Stimulated activated naive CD8-positive, alpha-beta T cell treated with anti-CD3 and anti-CD28 coated beads, Interleukin-15, Interleukin-2, amounts not matched to agents 100 ng/mL and 50 ng/mL, for 24 hours (primary cell): ENCODE results near the gene IPPK.
A peak's percentile ranks its signal among the peaks of the same experiment; 100 is the strongest.
"Not testable (repeated sequence)": the region's sequence is repeated elsewhere in the genome, so short reads cannot be mapped to it uniquely, and the experiment has no call there.

Experiments used
- H3K27ac Mint-ChIP-seq: one replicate; pipeline ENCODE4 v1.8.0; 2021; ENCODE audit warnings: mild to moderate bottlenecking, mixed read lengths
- H3K27me3 Mint-ChIP-seq: one replicate; pipeline ENCODE4 v1.8.0; 2021; ENCODE audit warnings: mixed read lengths
- H3K36me3 Mint-ChIP-seq: one replicate; pipeline ENCODE4 v1.8.0; 2021; ENCODE audit warnings: low read depth, mixed read lengths
- H3K4me1 Mint-ChIP-seq: one replicate; pipeline ENCODE4 v1.8.0; 2021; ENCODE audit warnings: low read depth, mixed read lengths
- H3K4me3 Mint-ChIP-seq: one replicate; pipeline ENCODE4 v1.8.0; 2021; ENCODE audit warnings: mild to moderate bottlenecking, mixed read lengths
- H3K9me3 Mint-ChIP-seq: one replicate; pipeline ENCODE4 v1.8.0; 2021; ENCODE audit warnings: mixed read lengths

IPPK gene

DNA sequence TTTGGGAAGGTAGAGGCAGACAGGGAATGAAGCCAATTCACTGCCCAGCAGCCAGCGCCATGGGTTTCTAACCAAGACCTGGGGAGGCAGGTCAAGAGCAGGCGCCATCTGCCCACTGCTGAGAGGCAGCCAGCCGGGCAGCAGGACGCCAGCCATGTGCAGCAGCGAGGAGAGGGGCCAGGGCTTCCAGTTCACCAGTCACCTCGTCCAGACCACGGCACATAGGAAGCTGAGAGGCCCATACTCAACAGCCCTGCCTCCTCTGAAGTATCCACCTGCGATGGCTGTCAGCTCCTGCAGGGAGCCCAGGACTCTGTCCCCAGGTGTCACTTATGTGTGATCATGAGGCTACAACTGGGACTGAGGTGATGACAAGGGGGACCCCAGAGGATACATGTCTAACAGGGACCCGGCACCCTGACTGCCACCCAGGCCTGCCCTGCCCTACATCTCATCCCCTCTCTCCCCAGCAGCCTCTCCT, 30.1 kb downstream of the IPPK start:
- H3K4me1 Mint-ChIP-seq: no peaks in the 10 kb centered on the region
- no peaks in the 10 kb centered on the region for H3K27me3 Mint-ChIP-seq
- H3K36me3 Mint-ChIP-seq: peaks cover 60% of the 10 kb centered on the region
- no peak overlapping the region for H3K27ac Mint-ChIP-seq
- no peaks in the 10 kb centered on the region for H3K9me3 Mint-ChIP-seq
- no peak overlapping the region for H3K4me3 Mint-ChIP-seq

DNA sequence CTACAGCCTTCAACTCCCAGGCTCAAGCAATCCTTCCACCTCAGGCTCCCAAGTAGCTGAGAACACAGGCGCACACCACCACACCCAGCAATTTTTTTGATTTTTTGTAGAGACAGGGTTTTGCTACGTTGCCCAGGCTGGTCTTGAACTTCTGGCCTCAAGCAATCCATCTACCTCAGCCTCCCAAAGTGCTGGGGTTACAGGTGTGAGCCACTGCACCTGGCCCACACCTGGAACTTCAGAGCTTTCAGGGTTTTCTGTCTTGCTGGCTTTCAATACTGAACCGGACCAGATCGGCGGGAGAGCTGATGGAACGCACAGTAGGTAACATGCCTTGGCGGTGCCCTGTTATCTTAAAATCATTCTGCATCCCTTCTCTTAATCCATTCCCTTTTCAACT, 30.8 kb downstream of the IPPK start:
- Mint-ChIP-seq H3K36me3 (peaks cover 60% of the 10 kb centered on the region), H3K27ac (no peak overlapping the region), H3K9me3 (no peaks in the 10 kb centered on the region)

DNA sequence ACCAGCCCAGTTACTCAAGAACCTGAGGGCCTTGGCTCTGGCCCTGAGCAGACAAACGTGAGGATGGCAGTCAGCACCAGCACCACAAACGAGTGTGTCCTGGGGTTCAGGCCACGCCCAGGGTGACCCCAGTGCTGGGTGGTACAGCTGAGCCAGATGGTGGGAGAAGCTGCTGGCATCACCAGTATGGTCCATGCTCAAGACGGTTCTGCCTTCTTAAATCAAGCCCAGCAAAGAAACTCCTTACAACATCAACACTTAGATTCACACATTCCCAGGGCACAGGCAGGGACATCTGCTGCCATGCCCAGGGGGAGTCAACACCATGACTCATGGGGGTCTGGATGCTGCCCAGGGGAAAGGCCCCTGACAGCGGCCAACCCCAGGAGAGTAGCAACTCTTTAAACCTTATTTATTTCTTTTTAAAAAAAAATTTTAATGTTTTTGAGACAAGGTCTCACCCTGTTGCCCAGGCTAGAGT, 31.3 kb downstream of the IPPK start:
- no peak overlapping the region for H3K27ac Mint-ChIP-seq

More for the DNA sequence above, 30.8 kb downstream of the IPPK start:
- Mint-ChIP-seq H3K4me3 (no peak overlapping the region), H3K4me1 (peaks cover 5% of the 10 kb centered on the region), H3K27me3 (no peaks in the 10 kb centered on the region)

DNA sequence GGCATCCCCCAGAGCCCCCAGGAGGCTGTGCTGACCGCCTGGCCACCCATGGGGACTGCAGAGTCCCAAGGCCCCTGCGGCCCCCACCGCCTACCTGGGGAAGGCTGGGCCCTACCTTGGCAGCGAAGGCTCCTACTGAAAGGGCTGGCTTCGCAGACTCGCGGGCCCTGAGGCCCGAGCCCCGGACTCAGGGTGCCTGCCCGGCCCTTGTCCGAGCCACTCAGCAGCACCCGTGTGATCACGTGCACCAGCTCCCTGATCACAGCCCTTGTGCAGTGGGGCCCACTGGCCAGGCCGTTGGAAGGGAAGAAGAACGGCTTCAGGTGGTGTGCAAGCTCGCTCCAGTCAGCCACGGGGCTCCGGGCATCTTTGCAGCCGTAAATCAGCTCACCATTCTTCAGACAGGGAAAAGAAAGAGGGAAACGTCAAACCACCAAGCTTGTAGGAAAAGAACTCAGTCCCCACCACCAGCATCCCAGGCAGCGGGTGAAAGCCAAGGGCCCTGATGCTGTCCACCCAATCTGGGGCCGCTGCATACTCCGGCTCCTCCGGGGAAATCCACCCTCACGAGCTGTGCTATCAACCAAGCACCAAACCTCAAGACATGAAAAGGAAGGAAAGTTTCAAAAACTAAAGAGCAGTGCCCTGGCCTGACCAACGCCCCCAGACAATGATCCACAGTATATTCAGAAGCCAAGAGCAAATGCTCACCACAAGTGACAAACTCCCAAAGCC, 31.9 kb downstream of the IPPK start:
- Mint-ChIP-seq H3K9me3 (no peaks in the 10 kb centered on the region), H3K27me3 (no peaks in the 10 kb centered on the region), H3K36me3 (peaks cover 56% of the 10 kb centered on the region), H3K27ac (no peak overlapping the region), H3K4me1 (peaks cover 11% of the 10 kb centered on the region), H3K4me3 (no peak overlapping the region)

More for the DNA sequence above, 31.3 kb downstream of the IPPK start:
- Mint-ChIP-seq H3K4me1 (peaks cover 7% of the 10 kb centered on the region), H3K9me3 (no peaks in the 10 kb centered on the region), H3K27me3 (no peaks in the 10 kb centered on the region), H3K4me3 (no peak overlapping the region), H3K36me3 (peaks cover 57% of the 10 kb centered on the region)

DNA sequence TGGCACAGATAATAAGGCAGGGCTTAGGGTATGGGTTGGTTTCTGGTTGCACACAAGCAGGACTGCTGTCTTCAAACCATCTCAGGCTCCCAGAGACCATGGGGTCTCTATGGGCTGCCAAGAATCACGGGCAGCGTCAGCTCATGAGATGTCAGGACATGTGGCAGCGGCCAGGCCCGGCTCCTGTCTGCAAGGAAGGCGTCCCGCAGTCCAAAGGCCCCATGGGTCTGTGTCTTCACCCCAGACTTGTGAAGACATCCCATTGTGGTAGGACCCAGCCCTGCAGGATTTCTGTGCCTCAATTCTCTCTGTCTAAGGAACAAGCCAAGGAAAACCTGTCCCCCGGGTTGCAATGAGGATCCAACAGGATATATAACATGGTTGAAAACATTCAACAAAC, 32.6 kb downstream of the IPPK start:
- Mint-ChIP-seq H3K27me3 (no peaks in the 10 kb centered on the region), H3K9me3 (no peaks in the 10 kb centered on the region), H3K4me1 (peaks cover 15% of the 10 kb centered on the region), H3K36me3 (peaks cover 55% of the 10 kb centered on the region), H3K4me3 (no peak overlapping the region), H3K27ac (no peak overlapping the region)

DNA sequence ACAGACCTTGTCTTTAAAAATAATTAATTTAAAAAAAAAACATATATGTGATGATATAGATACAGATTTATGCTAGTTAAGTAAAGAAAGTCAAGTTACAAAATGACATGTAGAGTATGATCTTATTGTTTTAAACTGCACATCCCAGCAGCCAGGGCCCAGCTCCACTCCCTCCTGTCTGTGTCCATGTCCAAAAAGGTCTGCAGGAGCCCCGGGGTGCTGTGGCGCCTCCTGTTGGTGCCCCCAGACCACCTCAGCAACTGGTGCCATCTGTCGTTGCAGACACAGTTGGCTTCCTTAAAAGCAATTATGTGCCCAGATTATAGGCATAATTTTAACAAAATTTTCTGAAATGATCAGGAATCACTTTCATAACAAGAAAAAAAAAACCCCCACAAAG, 33.3 kb downstream of the IPPK start:
- Mint-ChIP-seq H3K36me3 (peaks cover 58% of the 10 kb centered on the region), H3K27ac (no peak overlapping the region)

DNA sequence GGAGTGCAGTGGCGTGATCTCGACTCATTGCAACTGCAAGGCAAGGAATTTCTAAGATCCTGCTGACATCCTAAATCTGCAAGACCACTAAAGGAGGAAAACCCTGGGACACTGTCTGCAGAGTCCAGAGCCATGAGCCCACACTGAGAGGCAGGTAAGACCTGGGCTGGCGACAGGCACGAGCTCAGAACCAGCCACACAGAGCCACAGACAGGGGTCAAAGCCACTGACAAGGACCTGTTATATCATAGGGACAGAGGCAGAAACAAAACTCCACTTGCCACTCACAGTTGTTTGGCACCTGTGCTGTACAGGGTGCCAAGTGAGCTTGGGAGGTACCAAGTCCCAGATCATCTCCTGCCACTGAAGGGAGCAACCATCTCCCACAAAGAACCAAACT, 34.2 kb downstream of the IPPK start:
- no peak overlapping the region for H3K27ac Mint-ChIP-seq
- no peaks in the 10 kb centered on the region for H3K9me3 Mint-ChIP-seq

More for the DNA sequence above, 33.3 kb downstream of the IPPK start:
- Mint-ChIP-seq H3K4me1 (peaks cover 22% of the 10 kb centered on the region), H3K9me3 (no peaks in the 10 kb centered on the region), H3K4me3 (no peak overlapping the region), H3K27me3 (no peaks in the 10 kb centered on the region)

DNA sequence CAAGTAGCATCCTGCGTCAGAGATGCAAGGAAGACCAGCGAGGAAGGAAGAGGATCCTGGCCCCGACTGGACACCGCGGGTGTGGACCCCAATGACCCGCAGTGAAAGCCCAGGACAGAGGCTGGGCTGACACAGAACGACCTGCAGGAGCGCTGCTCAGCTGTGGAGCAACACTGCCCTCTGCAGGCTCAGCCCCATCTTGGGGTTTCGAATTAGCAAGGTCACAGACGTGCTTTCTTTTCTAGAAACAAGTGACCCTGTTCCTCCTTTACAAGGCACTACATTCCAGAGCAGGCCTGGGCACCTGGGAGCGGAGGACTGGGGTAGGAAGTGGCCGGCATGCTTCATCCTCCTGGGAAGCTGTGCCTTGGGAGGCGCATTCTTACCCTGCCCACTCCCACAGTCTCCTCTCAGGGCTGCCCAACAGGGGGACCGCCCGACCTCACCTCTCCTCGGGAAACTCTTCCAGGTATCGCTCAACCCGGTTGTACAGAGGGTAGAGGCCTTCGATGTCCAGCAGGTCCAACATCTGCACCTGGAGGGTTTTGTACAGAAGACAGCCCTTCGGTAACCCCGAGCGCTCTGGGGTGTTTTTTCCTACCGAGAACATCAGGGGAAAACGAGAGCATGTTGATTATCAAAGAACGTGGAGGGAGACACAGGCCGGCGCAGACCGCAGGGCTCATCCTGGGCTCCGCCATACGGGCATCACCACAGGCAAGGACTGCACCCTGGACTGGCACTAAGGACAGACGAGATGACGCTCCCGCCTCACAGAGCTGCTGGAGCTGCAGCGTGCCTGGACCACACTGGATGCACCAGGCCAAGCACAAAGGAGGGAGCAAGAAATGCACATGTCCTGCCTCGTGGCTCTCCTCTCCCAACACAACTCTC, 35.0 kb downstream of the IPPK start:
- Mint-ChIP-seq H3K36me3 (peaks cover 63% of the 10 kb centered on the region), H3K4me3 (no peak overlapping the region), H3K4me1 (peaks cover 34% of the 10 kb centered on the region), H3K9me3 (no peaks in the 10 kb centered on the region), H3K27ac (peak overlapping the region; percentile 22), H3K27me3 (no peaks in the 10 kb centered on the region)

More for the DNA sequence above, 34.2 kb downstream of the IPPK start:
- peaks cover 31% of the 10 kb centered on the region for H3K4me1 Mint-ChIP-seq
- H3K36me3 Mint-ChIP-seq: peaks cover 59% of the 10 kb centered on the region
- H3K4me3 Mint-ChIP-seq: no peak overlapping the region
- H3K27me3 Mint-ChIP-seq: no peaks in the 10 kb centered on the region

DNA sequence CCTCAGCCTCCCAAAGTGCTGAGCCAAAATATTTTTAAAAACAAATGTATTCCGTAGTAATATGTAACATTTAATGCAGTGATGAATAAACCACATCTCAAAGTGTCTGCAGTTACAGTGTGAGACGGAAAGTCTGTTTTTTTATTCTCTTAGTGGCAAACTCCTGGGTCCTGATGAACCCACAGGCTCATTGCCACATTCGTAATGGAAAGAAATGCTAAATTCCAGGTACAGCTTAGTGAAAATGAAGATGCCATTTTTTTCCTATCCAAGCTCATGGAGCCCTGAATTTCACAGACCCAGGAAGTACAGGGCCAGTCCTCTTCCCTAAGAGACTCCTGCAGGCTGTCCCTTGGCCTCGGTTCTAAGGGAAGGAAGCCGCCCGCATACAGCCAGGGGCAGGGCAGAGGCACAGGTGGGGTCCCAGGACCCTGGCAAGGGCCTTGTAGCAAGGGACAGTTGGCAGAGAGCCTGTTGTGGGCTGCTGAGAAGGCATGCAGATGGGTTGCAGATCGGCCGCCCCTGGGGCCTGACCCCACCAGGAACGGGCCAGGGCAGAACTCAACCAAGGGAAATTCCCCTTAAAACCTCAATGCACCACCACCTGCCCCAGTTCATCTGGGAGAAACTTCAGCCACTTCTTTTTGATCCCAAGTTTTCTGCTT, 36.2 kb downstream of the IPPK start:
- Mint-ChIP-seq H3K9me3 (no peaks in the 10 kb centered on the region), H3K27me3 (no peaks in the 10 kb centered on the region), H3K4me3 (no peak overlapping the region), H3K27ac (no peak overlapping the region), H3K4me1 (peaks cover 34% of the 10 kb centered on the region), H3K36me3 (peaks cover 73% of the 10 kb centered on the region)

DNA sequence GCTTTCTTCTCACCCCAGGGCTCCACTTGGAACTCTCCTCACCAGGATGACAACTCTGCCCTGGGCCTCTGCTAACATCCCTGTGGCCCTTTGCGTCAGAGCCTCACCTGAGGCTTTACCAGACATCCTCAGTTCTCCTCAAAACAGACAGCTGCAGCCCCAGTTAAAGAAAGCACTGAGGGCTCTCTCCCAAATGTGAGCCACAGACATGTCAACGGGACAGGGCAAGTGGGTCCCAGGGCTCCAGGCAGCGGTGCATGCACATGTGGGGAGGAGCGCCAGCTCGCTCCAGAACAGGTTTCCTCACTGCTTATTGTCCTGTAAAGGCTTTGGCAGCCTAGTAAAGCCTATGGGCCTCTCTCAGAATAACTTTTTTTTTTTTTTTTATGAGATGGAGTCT, 37.3 kb downstream of the IPPK start:
- H3K36me3 Mint-ChIP-seq: peaks cover 76% of the 10 kb centered on the region
- H3K4me3 Mint-ChIP-seq: no peak overlapping the region
- peak overlapping the region; percentile 42 for H3K27ac Mint-ChIP-seq
- H3K9me3 Mint-ChIP-seq: no peaks in the 10 kb centered on the region
- no peaks in the 10 kb centered on the region for H3K27me3 Mint-ChIP-seq
- H3K4me1 Mint-ChIP-seq: peaks cover 34% of the 10 kb centered on the region

DNA sequence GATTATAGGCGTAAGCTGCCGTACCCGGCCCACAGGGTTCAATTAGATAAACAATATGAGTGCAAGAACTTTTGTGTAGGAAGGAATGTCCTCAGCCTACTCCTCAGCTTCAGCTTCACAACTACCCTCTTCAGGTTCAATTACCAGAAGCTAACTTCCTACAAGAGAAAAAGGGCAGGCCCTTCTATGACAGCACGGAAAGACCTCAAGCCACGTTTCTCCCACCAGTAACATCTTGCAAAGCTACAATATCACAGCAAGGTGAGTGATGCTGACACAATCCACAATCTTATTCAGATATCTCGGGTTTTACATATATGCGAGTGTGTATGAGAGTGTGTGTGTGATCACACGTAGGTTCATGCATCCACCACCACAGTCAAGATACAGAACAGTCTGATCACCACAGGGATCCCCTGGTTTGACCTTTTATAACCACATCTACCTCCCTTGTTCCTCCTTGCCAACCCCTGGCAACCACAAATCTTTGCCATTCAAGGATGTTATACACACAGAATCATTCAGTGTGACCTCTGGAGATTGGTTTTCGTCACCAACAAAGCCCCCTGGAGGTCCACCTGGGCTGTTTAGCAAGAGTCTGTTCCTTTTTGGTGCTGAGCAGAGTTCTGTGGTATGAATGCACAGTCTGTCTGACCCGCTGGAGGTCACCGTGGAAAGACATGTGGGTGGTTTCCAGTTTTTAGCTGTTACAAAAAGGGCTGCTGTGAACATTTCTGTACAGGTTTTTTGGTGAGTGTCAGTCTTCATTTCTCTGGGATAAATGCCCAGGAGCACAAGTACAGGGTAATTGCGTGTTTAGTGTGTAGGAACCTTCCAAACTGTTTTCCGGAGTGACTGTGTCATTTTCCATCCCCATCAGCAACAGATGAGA, 38.2 kb downstream of the IPPK start:
- Mint-ChIP-seq H3K4me1 (peaks cover 34% of the 10 kb centered on the region), H3K36me3 (peaks cover 77% of the 10 kb centered on the region), H3K4me3 (peak overlapping the region; percentile 57), H3K27me3 (no peaks in the 10 kb centered on the region), H3K27ac (peak overlapping the region; percentile 86), H3K9me3 (no peaks in the 10 kb centered on the region)

DNA sequence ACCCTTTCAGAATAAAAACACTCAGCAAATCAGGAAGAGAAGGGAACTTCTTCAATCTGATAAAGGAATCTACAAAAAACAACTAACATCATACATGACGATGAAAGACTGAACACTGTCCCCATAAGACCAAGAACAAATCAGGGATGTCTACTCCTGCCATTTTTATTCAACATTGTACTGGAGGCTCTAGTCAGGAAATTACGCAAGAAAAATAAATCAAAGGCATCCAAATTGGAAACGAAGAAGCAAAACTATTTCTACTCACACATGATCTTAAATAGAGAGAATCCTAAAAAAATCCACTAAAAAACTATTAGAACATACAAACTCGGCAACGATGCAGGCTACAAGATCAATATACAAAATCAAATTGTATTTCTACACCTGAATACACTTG, 42.3 kb downstream of the IPPK start:
- Mint-ChIP-seq H3K4me1 (peaks cover 28% of the 10 kb centered on the region), H3K27ac (no peak overlapping the region), H3K4me3 (no peak overlapping the region), H3K27me3 (no peaks in the 10 kb centered on the region), H3K36me3 (peaks cover 74% of the 10 kb centered on the region), H3K9me3 (no peaks in the 10 kb centered on the region)

DNA sequence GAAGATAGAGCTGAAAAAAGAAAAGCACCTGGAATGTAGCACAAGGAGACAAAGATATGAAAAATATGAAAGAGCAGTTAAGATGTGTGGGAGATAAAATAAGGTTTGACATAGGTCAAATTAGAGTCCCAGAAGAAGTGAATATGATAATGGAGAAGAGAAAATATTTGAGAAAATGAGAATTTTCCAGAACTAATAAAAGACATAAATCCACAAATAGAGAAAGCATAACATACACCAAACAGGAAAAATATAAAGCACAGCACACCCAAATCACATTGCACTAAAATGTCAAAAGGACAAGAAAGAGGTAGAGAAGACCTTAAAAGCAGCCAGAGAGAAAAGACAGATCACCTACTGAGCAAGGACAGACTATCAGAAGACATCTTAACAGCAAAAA, 43.4 kb downstream of the IPPK start:
- Mint-ChIP-seq H3K9me3 (no peaks in the 10 kb centered on the region), H3K27me3 (no peaks in the 10 kb centered on the region), H3K27ac (peak overlapping the region; percentile 45), H3K4me3 (no peak overlapping the region), H3K4me1 (peaks cover 17% of the 10 kb centered on the region), H3K36me3 (peaks cover 72% of the 10 kb centered on the region)

DNA sequence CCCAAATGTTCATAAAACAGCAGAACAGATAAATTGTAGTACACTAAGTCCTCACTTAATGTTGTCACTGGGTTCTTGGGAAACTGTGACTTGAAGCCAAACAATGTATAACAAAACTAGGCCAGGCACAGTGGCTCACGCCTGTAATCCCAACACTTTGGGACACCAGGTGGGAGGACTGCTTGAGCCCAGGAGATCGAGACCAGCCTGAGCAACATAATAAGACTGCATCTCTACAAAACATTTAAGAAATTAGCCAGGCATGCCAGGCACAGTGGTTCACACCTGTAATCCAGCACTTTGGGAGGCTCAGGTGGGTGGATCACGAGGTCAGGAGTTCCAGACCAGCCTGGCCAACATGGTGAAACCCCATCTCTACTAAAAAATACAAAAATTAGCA, 46.0 kb downstream of the IPPK start:
- H3K27ac Mint-ChIP-seq, H3K4me1 Mint-ChIP-seq, H3K9me3 Mint-ChIP-seq, H3K27me3 Mint-ChIP-seq, H3K4me3 Mint-ChIP-seq: not testable (repeated sequence)
- H3K36me3 Mint-ChIP-seq: peaks cover 68% of the 10 kb centered on the region
